ENCODE results near the gene ANKRD49. TPM values are rescaled to one million over a fixed set of nuclear protein-coding genes. Genes with fewer than 3 reads are reported as not detected.

Gene ANKRD49
- total and polyA plus RNA-seq, 2 of the 8 experiments (the other 6 are each of a cell fraction or from before 2014, with no cell fraction given), result 7.4 to 12.2 TPM

DNA sequence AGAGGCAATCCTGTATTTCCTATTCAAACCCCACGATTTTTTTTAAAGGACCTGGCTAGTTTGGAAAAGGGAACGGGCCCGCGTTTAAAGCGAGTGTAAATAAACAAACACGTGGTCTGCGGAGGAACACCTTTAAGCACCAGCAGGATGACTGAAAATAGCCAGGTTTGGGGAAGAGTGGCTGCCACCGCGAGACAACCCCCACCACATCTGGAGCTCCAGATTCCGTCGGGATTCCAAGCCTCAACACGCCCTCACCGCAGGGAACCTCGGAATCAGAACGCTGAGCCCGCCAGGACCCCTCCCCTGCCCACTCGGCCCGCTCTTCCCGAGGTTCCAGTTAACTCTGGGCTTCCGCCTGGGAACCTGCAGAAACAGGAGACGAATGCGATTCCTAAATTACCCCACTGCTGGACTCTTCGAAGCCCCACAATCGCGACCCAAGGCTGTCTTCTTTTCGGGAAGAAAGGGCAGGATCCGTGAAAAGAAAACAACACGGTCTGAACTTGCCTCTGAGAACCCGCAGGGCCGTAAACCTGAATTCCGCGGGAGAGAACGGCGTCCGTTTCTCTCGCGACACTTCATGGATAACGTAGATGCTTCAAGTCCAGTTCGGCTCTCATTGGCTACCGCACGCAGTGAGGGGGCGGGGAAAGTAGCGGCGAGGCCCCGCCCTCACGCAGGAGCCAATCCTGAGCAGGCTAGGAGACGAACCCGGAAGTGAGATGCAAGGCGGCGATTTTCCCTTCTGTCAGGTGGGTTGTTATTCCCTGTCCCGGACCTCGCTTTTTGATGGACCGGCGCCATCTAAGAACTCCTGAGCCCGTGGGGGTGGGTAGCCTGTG, at the start of gene ANKRD49, which contains the start of gene MRE11 (continued):
- TF ChIP-seq, protein P1, sequence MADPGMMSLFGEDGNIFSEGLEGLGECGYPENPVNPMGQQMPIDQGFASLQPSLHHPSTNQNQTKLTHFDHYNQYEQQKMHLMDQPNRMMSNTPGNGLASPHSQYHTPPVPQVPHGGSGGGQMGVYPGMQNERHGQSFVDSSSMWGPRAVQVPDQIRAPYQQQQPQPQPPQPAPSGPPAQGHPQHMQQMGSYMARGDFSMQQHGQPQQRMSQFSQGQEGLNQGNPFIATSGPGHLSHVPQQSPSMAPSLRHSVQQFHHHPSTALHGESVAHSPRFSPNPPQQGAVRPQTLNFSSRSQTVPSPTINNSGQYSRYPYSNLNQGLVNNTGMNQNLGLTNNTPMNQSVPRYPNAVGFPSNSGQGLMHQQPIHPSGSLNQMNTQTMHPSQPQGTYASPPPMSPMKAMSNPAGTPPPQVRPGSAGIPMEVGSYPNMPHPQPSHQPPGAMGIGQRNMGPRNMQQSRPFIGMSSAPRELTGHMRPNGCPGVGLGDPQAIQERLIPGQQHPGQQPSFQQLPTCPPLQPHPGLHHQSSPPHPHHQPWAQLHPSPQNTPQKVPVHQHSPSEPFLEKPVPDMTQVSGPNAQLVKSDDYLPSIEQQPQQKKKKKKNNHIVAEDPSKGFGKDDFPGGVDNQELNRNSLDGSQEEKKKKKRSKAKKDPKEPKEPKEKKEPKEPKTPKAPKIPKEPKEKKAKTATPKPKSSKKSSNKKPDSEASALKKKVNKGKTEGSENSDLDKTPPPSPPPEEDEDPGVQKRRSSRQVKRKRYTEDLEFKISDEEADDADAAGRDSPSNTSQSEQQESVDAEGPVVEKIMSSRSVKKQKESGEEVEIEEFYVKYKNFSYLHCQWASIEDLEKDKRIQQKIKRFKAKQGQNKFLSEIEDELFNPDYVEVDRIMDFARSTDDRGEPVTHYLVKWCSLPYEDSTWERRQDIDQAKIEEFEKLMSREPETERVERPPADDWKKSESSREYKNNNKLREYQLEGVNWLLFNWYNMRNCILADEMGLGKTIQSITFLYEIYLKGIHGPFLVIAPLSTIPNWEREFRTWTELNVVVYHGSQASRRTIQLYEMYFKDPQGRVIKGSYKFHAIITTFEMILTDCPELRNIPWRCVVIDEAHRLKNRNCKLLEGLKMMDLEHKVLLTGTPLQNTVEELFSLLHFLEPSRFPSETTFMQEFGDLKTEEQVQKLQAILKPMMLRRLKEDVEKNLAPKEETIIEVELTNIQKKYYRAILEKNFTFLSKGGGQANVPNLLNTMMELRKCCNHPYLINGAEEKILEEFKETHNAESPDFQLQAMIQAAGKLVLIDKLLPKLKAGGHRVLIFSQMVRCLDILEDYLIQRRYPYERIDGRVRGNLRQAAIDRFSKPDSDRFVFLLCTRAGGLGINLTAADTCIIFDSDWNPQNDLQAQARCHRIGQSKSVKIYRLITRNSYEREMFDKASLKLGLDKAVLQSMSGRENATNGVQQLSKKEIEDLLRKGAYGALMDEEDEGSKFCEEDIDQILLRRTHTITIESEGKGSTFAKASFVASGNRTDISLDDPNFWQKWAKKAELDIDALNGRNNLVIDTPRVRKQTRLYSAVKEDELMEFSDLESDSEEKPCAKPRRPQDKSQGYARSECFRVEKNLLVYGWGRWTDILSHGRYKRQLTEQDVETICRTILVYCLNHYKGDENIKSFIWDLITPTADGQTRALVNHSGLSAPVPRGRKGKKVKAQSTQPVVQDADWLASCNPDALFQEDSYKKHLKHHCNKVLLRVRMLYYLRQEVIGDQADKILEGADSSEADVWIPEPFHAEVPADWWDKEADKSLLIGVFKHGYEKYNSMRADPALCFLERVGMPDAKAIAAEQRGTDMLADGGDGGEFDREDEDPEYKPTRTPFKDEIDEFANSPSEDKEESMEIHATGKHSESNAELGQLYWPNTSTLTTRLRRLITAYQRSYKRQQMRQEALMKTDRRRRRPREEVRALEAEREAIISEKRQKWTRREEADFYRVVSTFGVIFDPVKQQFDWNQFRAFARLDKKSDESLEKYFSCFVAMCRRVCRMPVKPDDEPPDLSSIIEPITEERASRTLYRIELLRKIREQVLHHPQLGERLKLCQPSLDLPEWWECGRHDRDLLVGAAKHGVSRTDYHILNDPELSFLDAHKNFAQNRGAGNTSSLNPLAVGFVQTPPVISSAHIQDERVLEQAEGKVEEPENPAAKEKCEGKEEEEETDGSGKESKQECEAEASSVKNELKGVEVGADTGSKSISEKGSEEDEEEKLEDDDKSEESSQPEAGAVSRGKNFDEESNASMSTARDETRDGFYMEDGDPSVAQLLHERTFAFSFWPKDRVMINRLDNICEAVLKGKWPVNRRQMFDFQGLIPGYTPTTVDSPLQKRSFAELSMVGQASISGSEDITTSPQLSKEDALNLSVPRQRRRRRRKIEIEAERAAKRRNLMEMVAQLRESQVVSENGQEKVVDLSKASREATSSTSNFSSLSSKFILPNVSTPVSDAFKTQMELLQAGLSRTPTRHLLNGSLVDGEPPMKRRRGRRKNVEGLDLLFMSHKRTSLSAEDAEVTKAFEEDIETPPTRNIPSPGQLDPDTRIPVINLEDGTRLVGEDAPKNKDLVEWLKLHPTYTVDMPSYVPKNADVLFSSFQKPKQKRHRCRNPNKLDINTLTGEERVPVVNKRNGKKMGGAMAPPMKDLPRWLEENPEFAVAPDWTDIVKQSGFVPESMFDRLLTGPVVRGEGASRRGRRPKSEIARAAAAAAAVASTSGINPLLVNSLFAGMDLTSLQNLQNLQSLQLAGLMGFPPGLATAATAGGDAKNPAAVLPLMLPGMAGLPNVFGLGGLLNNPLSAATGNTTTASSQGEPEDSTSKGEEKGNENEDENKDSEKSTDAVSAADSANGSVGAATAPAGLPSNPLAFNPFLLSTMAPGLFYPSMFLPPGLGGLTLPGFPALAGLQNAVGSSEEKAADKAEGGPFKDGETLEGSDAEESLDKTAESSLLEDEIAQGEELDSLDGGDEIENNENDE (IDR thresholded peaks at IDR 0.05; ENCODE audit: insufficient replicate concordance, low read length), result no peak
- peak; percentile 88 to 96 for TF ChIP-seq SIN3A (conservative IDR thresholded peaks at IDR 0.05 in 1 of 2, IDR thresholded peaks at IDR 0.05 in 1 of 2; ENCODE audit: low read depth in 1 of 2, low read length in 2 of 2)
- TF ChIP-seq, protein P2, sequence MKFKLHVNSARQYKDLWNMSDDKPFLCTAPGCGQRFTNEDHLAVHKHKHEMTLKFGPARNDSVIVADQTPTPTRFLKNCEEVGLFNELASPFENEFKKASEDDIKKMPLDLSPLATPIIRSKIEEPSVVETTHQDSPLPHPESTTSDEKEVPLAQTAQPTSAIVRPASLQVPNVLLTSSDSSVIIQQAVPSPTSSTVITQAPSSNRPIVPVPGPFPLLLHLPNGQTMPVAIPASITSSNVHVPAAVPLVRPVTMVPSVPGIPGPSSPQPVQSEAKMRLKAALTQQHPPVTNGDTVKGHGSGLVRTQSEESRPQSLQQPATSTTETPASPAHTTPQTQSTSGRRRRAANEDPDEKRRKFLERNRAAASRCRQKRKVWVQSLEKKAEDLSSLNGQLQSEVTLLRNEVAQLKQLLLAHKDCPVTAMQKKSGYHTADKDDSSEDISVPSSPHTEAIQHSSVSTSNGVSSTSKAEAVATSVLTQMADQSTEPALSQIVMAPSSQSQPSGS (IDR thresholded peaks at IDR 0.05; ENCODE audit: low read length), result peak; percentile 64; the same call in 1 of the 2 replicates
- TF ChIP-seq POLR2AphosphoS5 (IDR thresholded peaks at IDR 0.05; ENCODE audit: low read depth, low read length), result peak; percentile 51
- 0 out of 2 replicates have a peak, but pooled peaks have one; percentile 22 for TF ChIP-seq KDM5A (IDR thresholded peaks at IDR 0.05; ENCODE audit: low read length)
- no peak for TF ChIP-seq SRF (IDR thresholded peaks at IDR 0.05; ENCODE audit: low read depth, low read length)

Measured in H1 (cell line).